ENCODE results near the gene RNF32.

DNA sequence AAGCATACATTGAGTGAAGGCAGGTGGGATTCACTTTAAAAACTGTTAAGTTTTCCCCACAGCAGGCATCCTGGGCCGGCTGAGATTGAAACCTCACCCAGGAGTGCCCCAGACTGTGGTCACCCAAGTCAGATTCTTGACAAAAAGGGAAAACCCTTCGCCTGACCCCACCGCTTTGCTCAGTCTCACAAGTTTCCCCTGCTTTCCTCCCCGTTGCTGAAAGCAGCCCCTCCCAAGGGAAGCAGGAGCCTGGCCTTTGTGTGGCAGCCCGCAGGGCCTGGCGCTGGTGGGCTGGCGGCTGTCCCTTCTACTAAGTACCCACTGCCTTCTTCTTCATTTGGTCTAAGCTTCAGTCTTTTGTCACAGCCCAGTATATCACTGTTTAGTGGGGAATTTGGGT, 16.0 kb downstream of the RNF32 start:
- TF ChIP-seq, protein P1, sequence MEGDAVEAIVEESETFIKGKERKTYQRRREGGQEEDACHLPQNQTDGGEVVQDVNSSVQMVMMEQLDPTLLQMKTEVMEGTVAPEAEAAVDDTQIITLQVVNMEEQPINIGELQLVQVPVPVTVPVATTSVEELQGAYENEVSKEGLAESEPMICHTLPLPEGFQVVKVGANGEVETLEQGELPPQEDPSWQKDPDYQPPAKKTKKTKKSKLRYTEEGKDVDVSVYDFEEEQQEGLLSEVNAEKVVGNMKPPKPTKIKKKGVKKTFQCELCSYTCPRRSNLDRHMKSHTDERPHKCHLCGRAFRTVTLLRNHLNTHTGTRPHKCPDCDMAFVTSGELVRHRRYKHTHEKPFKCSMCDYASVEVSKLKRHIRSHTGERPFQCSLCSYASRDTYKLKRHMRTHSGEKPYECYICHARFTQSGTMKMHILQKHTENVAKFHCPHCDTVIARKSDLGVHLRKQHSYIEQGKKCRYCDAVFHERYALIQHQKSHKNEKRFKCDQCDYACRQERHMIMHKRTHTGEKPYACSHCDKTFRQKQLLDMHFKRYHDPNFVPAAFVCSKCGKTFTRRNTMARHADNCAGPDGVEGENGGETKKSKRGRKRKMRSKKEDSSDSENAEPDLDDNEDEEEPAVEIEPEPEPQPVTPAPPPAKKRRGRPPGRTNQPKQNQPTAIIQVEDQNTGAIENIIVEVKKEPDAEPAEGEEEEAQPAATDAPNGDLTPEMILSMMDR (IDR thresholded peaks at IDR 0.05 in 4 of 5, conservative IDR thresholded peaks at IDR 0.05 in 1 of 5), result no peak
- TF ChIP-seq POLR2A (IDR thresholded peaks at IDR 0.05), result no peak
